GM10266 (cell line): ENCODE measurements around the gene ACSL5.

ENCODE experiments used
- DNase-seq: peaks from one replicate; pipeline ENCODE4 v3.0.0; 2012; ENCODE audit errors: extremely low spot score
- TF ChIP-seq, protein P1 (sequence below): IDR thresholded peaks from 2 replicates; pipeline ENCODE4 v1.5.1; 2012; ENCODE audit warnings: mild to moderate bottlenecking, low read depth; ENCODE audit not compliant: control insufficient read depth, insufficient read depth; ENCODE audit errors: missing control alignments

The ACSL5 gene

DNA sequence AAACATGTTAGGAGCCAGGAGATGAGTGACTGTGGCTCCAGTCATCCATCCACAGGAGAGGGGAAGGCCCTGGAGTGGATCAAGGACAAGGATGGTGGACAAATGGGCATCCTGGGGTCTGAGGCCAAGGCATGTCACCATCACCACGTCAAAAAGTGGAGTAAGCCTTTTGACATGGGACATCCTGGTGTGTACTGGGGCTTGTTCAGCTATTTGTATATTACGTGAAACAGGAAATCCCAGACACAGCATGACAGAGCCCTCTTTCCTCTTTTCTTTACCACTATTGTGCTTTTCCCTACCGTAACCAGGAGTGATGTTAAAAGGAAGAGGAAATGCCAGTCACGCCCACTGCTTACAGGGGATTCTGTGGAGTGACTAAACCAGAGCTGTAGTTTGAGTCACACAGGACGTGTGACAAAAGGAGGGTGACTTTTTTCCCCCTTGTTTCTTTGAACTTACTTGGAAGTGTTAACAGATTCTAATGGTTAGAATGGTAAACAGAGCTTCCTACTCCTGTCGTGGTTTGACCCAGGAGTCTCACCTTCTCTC lies 15.4 kb downstream of the ACSL5 start:
- peak; percentile 25 for DNase-seq
- TF ChIP-seq, protein P1, sequence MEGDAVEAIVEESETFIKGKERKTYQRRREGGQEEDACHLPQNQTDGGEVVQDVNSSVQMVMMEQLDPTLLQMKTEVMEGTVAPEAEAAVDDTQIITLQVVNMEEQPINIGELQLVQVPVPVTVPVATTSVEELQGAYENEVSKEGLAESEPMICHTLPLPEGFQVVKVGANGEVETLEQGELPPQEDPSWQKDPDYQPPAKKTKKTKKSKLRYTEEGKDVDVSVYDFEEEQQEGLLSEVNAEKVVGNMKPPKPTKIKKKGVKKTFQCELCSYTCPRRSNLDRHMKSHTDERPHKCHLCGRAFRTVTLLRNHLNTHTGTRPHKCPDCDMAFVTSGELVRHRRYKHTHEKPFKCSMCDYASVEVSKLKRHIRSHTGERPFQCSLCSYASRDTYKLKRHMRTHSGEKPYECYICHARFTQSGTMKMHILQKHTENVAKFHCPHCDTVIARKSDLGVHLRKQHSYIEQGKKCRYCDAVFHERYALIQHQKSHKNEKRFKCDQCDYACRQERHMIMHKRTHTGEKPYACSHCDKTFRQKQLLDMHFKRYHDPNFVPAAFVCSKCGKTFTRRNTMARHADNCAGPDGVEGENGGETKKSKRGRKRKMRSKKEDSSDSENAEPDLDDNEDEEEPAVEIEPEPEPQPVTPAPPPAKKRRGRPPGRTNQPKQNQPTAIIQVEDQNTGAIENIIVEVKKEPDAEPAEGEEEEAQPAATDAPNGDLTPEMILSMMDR = no peak

DNA sequence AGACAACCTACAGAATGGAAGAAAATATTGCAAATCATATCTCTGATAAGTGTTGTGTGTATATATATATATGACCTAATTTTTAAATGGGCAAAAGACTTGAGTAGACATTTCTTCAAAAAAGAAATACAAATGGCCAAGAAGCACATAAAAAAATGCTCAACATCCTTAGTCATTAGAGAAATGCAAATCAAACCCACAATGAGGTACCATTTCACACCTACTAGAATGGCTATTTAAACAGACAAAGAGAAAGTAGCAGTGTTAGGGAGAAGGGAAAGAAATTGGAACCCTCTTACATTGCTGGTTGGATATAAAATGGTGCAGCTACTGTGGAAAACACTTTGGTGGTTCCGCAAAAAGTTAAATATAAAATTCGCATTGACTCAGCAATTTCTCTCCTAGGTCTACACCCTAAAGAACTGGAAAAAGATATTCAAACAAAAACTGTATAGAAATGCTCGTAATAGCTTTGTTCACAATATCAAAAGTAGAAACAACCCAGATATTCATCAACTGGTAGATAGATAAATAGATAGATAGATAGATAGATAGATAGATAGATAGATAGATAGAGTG lies 16.3 kb downstream of the ACSL5 start:
- DNase-seq = no peak
- TF ChIP-seq, protein P1 = no peak

DNA sequence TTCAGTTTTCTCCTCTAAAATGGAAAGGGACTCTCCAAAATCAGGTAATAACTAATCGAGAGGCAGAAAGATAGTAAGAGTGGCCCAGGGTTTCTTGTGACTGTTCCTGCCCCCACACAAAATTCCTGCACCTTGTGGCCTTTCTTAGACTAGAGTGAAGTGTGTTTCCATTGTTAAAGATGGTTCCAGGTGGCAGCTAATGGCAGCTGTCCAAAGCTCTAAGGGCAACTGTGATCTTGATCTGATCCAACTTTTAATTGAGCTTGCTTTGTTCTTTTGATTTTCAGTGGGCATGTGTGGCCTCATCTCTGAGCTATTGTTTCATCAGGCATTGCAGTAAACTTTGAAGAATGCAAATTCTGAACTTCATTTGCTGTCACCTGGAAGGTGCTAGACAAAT lies 19.4 kb downstream of the ACSL5 start:
- no peak for DNase-seq
- TF ChIP-seq, protein P1 = no peak

DNA sequence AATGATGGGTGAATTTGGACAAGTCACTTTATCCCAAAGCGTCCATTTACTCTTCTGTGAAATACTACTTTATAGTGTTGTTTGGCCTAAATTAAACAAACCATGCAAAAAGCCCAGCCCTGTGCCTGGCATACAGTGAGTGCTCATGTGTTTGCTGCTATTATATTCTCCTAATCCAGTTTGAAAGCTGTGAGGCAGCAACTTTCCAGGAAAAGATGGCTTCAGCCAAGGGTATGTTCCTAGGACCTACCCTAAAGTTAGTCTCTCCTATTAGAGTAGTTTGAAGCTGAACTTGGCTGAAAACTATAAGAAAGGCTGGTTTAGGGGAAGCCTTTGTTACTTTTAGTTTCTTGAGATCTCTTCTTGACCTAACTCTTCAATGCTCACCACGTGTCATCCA lies 19.9 kb downstream of the ACSL5 start:
- no peak for DNase-seq
- TF ChIP-seq, protein P1 = no peak

DNA sequence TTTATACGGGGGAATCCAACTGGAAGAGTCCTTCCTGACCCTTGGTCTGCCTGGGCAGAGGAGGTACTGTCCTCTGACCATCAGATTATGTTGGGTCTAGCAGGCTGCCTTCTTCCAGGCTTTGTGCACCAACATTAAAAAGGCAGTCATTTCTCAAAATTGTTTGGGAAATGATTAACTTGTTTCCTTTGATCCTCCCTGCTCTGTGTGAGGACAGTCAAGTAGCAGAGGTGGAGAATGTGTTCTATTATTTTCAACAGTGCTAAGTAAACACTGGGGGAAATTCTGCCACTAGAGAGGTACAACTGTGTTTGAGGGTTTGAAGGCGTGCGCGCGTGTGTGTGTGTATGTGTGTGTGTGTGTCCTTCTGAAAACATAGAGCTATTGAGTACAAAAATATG lies 20.6 kb downstream of the ACSL5 start:
- TF ChIP-seq, protein P1 = no peak
- no peak for DNase-seq

DNA sequence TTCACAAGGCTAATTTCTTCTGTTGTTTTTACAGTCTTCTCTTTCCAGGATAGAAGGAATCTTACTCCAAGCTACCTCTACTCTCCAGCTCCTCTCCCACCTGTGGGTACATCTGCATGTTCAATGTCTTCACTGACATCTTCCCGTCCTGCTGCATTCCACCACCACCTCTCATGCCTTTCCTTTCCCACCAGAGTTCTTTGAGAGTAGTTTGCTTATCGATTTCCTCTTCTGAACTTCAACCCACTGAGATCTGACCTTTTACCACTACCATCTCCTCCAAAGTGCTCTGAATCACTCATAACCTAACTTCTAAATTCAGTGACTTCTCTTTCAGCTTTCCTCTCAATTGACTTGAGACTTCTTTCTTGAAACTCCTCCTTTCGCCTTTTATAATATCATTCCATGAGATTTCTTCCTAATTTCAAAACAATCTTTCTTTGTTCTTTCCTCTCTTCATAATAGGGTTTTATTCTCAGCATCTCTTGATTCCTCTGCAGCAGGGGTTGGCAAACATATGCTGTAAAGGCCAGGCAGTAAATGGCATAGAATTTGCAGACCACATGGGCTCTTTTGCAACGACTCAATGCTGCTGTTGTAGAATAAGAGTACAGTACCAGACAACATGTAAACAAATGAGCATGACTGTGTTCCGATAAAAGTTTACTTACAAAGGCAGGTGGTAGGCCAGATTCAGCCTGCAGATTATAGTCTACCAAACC lies 22.1 kb downstream of the ACSL5 start:
- DNase-seq = no peak
- TF ChIP-seq, protein P1 = no peak

DNA sequence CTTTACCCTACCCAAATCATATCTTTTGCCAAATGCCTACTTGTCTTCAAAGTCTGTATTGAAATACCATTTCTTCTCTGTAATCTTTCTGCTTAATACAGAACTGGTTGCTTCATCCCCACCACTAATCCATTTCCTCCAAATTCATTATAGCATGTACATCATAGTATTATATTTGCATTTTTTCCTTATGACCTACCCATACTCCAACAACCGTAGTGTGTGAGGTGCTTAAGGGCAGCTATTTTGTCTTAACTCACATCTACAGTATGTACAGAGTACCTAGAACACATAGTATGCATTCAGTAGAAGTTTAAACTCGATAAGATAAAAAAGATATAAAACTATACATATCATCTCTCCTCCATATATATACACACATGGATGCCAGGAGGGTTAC lies 23.7 kb downstream of the ACSL5 start:
- TF ChIP-seq, protein P1 = no peak
- no peak for DNase-seq
